GM18505 (cell line): ENCODE data around the gene TJAP1.

Experiments used
- ATAC-seq: cut with Tn5 transposase; IDR thresholded peaks from one replicate; pipeline ENCODE4 v1.9.1; 2021; ENCODE audit not compliant: unreplicated experiment
- POLR2A ChIP-seq: IDR thresholded peaks from 4 replicates; pipeline ENCODE4 v1.6.1; 2011; ENCODE audit warnings: borderline replicate concordance; ENCODE audit not compliant: insufficient read depth, insufficient read length; ENCODE audit errors: extremely low read depth

Gene TJAP1

DNA sequence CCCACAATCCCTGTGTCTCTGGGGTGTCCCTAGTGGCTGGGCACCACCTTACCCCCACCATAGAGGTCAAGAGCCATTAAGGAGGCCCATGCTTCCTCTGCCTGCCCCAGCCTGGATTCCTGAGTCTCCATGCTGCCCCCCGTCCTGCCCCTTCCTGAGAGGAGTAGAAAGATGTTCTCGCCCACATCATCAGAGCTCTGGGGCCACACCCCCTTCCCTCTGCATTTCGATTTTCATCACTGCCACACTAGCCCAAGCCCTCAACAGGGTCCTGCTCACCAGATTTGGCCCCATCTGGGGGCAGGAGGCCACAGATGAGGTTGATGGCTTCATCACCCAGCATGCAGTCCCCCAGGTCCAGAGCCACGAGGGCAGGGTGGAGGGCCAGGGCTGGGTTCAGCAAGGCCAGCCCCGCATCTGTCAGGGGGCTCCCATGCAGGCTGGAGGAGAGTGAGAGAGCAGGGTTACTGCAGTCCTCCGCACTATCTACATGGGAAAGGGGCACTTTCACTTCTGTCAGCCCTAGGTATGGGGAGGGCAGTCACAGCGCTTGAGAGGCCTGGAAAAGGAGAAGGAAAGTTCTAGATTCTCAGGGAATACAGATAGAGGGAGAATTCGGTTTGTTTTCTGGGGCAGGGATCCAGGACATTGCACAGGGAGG lies 31.2 kb downstream of the TJAP1 start:
- TF ChIP-seq POLR2A = no peak
- ATAC-seq = no peak

GRCh38 chr6:43509142-43509983 lies 32.0 kb downstream of the TJAP1 start:
- TF ChIP-seq POLR2A = no peak
- peak; percentile 22 for ATAC-seq

GRCh38 chr6:43509984-43510826 lies 32.8 kb downstream of the TJAP1 start, which contains the start of gene LRRC73:
LRRC73 (minus strand) TSS chr6:43510346; CDS start chr6:43509785, 561 bp downstream.
- peak; percentile 27 for TF ChIP-seq POLR2A
- ATAC-seq = peak; percentile 48

DNA sequence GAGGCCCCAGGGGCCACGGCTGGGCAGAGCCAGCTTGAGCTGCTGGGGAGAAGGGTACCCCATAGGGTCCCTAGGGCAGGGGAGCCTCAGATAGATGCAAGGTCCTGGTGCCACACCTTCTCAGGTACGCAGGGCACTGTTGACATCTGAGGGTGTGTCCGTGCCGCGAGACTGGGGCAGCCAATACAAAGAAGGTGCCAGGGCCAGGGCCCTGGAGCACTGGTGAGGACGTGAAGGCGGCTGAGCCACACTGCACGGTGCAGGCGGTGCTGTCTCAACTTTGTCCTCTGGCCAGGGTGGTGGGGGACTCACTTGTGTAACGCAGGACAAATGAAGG lies 33.4 kb downstream of the TJAP1 start:
- TF ChIP-seq POLR2A = no peak
- ATAC-seq = no peak

- TF ChIP-seq POLR2A = no peak
- no peak for ATAC-seq
Observed at GRCh38 chr6:43511824-43512415, 34.5 kb downstream of the TJAP1 start.

DNA sequence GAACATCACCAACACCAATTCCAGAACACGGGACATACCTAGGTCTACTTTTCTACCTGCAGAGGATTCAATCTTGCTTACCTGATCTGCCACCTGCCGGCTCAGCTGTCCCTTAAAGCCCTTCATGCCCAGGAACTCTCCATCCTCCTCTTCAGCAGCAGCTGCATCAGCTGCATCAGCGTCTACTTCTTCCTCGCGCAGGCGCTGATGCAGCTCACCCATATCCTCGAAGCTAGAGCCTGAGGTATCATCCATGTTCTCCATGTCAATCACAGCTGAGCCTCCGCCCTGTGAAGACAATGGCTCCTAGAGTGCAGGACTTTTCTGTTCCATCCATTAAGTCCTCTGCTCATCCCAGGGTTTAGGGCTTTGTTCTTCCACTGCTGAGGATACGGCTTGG lies 38.4 kb downstream of the TJAP1 start:
- no peak for ATAC-seq
- no peak for TF ChIP-seq POLR2A

DNA sequence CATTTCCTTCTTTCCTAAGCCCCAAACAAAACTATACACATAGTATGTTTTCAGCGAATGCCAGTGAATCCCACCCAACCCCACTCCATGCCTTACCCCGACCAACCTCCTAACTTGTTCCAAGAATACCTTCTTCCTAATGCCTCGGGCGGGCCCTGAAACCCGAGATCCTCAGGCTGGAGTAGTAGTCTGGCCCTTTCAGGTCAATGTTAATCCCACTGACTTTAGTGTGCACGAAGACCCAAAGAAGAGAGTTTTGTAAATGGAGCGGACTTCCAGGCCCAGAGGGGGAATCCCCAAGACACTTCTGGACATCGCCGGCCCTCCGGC lies 39.0 kb downstream of the TJAP1 start:
- TF ChIP-seq POLR2A = no peak

GRCh38 chr6:43516697-43517504 lies 39.5 kb downstream of the TJAP1 start, which contains the start of the genes POLR1C and YIPF3:
POLR1C (plus strand) TSS chr6:43517089; CDS start chr6:43517110, 21 bp downstream.
YIPF3 (minus strand) TSS chr6:43516926; CDS start chr6:43516807, 119 bp downstream.
- ATAC-seq = peak; percentile 79

More for the DNA sequence above, 39.0 kb downstream of the TJAP1 start:
- no peak for ATAC-seq

DNA sequence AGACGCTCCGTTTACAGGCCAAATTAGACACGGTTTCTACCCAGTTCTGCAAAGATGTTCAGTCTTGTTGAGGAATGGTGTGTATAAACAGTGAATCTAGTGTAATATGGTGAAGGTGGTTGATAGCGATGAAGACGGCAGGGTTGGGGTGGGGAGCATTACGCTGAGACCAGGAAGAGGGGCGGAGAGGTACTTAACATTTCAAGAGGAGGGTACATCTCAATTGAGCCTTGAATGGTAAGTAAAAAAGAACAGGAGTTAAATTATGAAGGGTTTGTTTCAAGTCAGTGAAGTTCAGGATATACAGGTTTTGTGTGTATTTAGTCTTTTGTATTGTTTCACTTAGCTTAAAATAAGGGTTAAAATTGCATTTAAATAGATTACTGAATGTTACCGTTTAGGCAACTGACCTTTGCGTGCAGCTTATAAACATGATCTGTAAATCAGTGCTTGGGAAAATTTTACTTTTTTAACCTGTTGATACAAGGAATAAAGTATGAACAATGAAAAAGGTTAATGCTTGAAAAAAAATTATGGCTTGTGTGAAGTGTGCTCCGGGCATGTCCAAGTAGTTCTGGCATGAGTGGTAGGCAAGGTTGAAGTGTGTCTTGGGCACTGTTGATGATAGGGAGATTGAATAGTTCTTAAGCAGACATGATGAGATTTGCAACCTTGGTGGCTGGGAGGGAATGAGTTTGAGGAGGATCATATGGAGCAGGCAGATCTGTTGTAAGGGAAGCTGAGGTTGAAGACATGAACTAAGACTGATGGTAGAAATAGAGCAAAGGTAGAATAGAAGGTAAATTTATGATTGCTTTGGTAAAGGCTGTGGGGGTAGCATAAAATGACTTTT lies 40.4 kb downstream of the TJAP1 start:
- ATAC-seq = peak; percentile 5
- TF ChIP-seq POLR2A = no peak

More at GRCh38 chr6:43516697-43517504, 39.5 kb downstream of the TJAP1 start, which contains the start of the genes POLR1C and YIPF3:
- peak; percentile 93 for TF ChIP-seq POLR2A

DNA sequence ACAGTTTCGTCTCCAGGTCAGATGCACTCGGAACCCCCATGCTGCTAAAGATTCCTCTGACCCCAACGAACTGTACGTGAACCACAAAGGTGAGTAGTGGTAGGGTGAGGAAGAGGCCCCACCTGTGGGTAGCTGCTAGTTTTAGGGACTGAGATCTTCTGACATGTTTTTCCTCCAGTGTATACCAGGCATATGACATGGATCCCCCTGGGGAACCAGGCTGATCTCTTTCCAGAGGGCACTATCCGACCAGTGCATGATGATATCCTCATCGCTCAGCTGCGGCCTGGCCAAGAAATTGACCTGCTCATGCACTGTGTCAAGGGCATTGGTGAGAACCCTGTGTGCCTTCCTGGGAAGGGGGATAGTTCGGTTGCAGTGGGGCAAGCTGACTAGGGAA lies 42.7 kb downstream of the TJAP1 start:
- TF ChIP-seq POLR2A = no peak
- ATAC-seq = no peak

- no peak for ATAC-seq
- TF ChIP-seq POLR2A = no peak
Observed at GRCh38 chr6:43521836-43522235, 44.5 kb downstream of the TJAP1 start.

GRCh38 chr6:43522547-43523261 lies 45.3 kb downstream of the TJAP1 start:
- no peak for TF ChIP-seq POLR2A

More at GRCh38 chr6:43522547-43523261, 45.3 kb downstream of the TJAP1 start:
- no peak for ATAC-seq
